Measurements from ENCODE around the gene RNF157. TPM values are rescaled to one million over a fixed set of nuclear protein-coding genes. Genes with fewer than 3 reads are reported as not detected.

Gene RNF157
- total and polyA plus RNA-seq, 3 experiments from 2014 or later, result 10.7 to 13.9 (median 13.9) TPM

- peak; percentile 37 to 80 (median 59) for DNase-seq
- peak overlapping the region; percentile 59 for H3K4me3 ChIP-seq (ENCODE audit: low read length)
- no peaks in the 10 kb centered on the region for H3K36me3 ChIP-seq (ENCODE audit: insufficient read depth, low read length)
- Mint-ChIP-seq H3K4me3 (peak overlapping the region; percentile 61 to 88 (median 76)), H3K9me3 (no peaks in the 10 kb centered on the region), H3K4me1 (peaks cover 61 to 75% (median 61%) of the 10 kb centered on the region in 3 donors), H3K36me3 (peaks cover 0 to 10% (median 3%) of the 10 kb centered on the region in 3 donors), H3K27ac (peak overlapping the region; percentile 93 to 98 (median 98)), H3K27me3 (peaks cover 0 to 7% of the 10 kb centered on the region in 2 donors)
- no peaks in the 10 kb centered on the region for H3K9me3 ChIP-seq (ENCODE audit: low read length)
- ChIA-PET POLR2A (interaction anchor here (0.6 to 2.6 kb wide), 11 partner anchors 13 to 134 kb away, joined by 3 to 10 read pairs (median 4); partner anchors contain the start of gene UBALD2), CTCF (interaction anchor here (0.6 to 7.7 kb wide), 12 partner anchors 9 to 134 kb away, joined by 3 to 65 read pairs (median 4); partner anchors contain the start of gene UBALD2)
- H3K27me3 ChIP-seq (ENCODE audit: insufficient read depth, low read length, poor library complexity, severe bottlenecking), result no peaks in the 10 kb centered on the region
- H3K4me1 ChIP-seq (ENCODE audit: insufficient read depth, low read length), result peaks cover 64% of the 10 kb centered on the region
- peak overlapping the region; percentile 77 for H3K27ac ChIP-seq (ENCODE audit: low read depth, low read length)
These were observed 94.9 kb downstream of the RNF157 start for GRCh38 chr17:76145231-76146052.

- CTCF ChIA-PET, result interaction anchor here (0.6 to 7.7 kb wide), 8 partner anchors 8 to 518 kb away, joined by 3 to 65 read pairs (median 4); no protein-coding TSS in a partner anchor
- Histone ChIP-seq H3K4me3 (ENCODE audit: low read length) (no peak overlapping the region), H3K27ac (ENCODE audit: low read depth, low read length) (no peak overlapping the region), H3K4me1 (ENCODE audit: insufficient read depth, low read length) (peaks cover 65% of the 10 kb centered on the region), H3K27me3 (ENCODE audit: insufficient read depth, low read length, poor library complexity, severe bottlenecking) (no peaks in the 10 kb centered on the region), H3K36me3 (ENCODE audit: insufficient read depth, low read length) (no peaks in the 10 kb centered on the region), H3K9me3 (ENCODE audit: low read length) (no peaks in the 10 kb centered on the region)
- Mint-ChIP-seq H3K27ac (peak overlapping the region; percentile 78 to 95 (median 87)), H3K4me3 (peak overlapping the region; percentile 44 to 90 (median 85)), H3K27me3 (peaks cover 0 to 7% of the 10 kb centered on the region in 2 donors), H3K9me3 (no peaks in the 10 kb centered on the region), H3K36me3 (peaks cover 0 to under 1% (median 0%) of the 10 kb centered on the region in 3 donors), H3K4me1 (peaks cover 60 to 78% (median 62%) of the 10 kb centered on the region in 3 donors)
- POLR2A ChIA-PET, result interaction anchor here (0.6 to 1.0 kb wide), 3 partner anchors 50 to 137 kb away, joined by 3 read pairs; no protein-coding TSS in a partner anchor
- DNase-seq, result peak in 1 of 5 donors; percentile 39
These were observed 97.7 kb downstream of the RNF157 start for GRCh38 chr17:76142585-76143041.

GRCh38 chr17:76142039-76142584, 98.2 kb downstream of the RNF157 start:
- Histone ChIP-seq H3K9me3 (ENCODE audit: low read length) (no peaks in the 10 kb centered on the region), H3K27me3 (ENCODE audit: insufficient read depth, low read length, poor library complexity, severe bottlenecking) (no peaks in the 10 kb centered on the region), H3K4me3 (ENCODE audit: low read length) (no peak overlapping the region), H3K4me1 (ENCODE audit: insufficient read depth, low read length) (peaks cover 65% of the 10 kb centered on the region), H3K36me3 (ENCODE audit: insufficient read depth, low read length) (no peaks in the 10 kb centered on the region), H3K27ac (ENCODE audit: low read depth, low read length) (no peak overlapping the region)
- peak overlapping the region; percentile 78 to 94 (median 85) for H3K27ac Mint-ChIP-seq
- H3K9me3 Mint-ChIP-seq, result no peaks in the 10 kb centered on the region
- peak in 1 of 5 donors; percentile 44 for DNase-seq
- peak overlapping the region; percentile 44 to 90 (median 85) for H3K4me3 Mint-ChIP-seq
- peaks cover 58 to 73% (median 60%) of the 10 kb centered on the region in 3 donors for H3K4me1 Mint-ChIP-seq
- ChIA-PET CTCF (interaction anchor here (0.6 to 7.7 kb wide), 8 partner anchors 8 to 519 kb away, joined by 3 to 65 read pairs (median 4); no protein-coding TSS in a partner anchor), POLR2A (interaction anchor here (0.6 to 1.0 kb wide), 4 partner anchors 50 to 137 kb away, joined by 3 read pairs; no protein-coding TSS in a partner anchor)
- H3K27me3 Mint-ChIP-seq, result peaks cover 0 to 7% of the 10 kb centered on the region in 2 donors
- no peaks in the 10 kb centered on the region for H3K36me3 Mint-ChIP-seq

- Mint-ChIP-seq H3K4me3 (peak within 1 kb of the TSS; percentile 81 to 90 (median 85)), H3K36me3 (no peaks in the 10 kb centered on the region), H3K9me3 (no peaks in the 10 kb centered on the region), H3K4me1 (peaks cover 51 to 68% (median 53%) of the 10 kb centered on the region in 3 donors), H3K27me3 (peaks cover 0 to 7% of the 10 kb centered on the region in 2 donors), H3K27ac (peak within 1 kb of the TSS; percentile 57 to 92 (median 84))
- peaks cover 60% of the 10 kb centered on the region for H3K4me1 ChIP-seq (ENCODE audit: insufficient read depth, low read length)
- peak within 1 kb of the TSS; percentile 66 for H3K4me3 ChIP-seq (ENCODE audit: low read length)
- no peaks in the 10 kb centered on the region for H3K36me3 ChIP-seq (ENCODE audit: insufficient read depth, low read length)
- ChIA-PET POLR2A (interaction anchor here (0.9 to 1.5 kb wide), 8 partner anchors 12 to 138 kb away, joined by 3 to 5 read pairs (median 4); partner anchors contain the start of gene UBALD2), CTCF (interaction anchor here (0.6 to 7.7 kb wide), 6 partner anchors 8 to 138 kb away, joined by 3 to 65 read pairs (median 4); no protein-coding TSS in a partner anchor)
- peak; percentile 83 to 95 (median 91) for DNase-seq
- H3K27ac ChIP-seq (ENCODE audit: low read depth, low read length), result no peak within 1 kb of the TSS
- no peaks in the 10 kb centered on the region for H3K27me3 ChIP-seq (ENCODE audit: insufficient read depth, low read length, poor library complexity, severe bottlenecking)
- H3K9me3 ChIP-seq (ENCODE audit: low read length), result no peaks in the 10 kb centered on the region
These were observed 98.9 kb downstream of the RNF157 start, which contains the start of gene FOXJ1 for GRCh38 chr17:76141212-76142038. Gene FOXJ1, minus strand, starts transcription at chr17:76141245. Its CDS starts 850 bp downstream, at chr17:76140395.

GRCh38 chr17:76140661-76141211, 99.6 kb downstream of the RNF157 start:
- POLR2A ChIA-PET, result interaction anchor here (0.8 to 1.5 kb wide), 9 partner anchors 12 to 138 kb away, joined by 3 to 5 read pairs (median 4); partner anchors contain the start of gene UBALD2
- Mint-ChIP-seq H3K27me3 (peaks cover 0 to 7% of the 10 kb centered on the region in 2 donors), H3K9me3 (no peaks in the 10 kb centered on the region)

GRCh38 chr17:76139801-76140660, 100.3 kb downstream of the RNF157 start:
- no peaks in the 10 kb centered on the region for H3K27me3 ChIP-seq (ENCODE audit: insufficient read depth, low read length, poor library complexity, severe bottlenecking)
- no peaks in the 10 kb centered on the region for H3K36me3 ChIP-seq (ENCODE audit: insufficient read depth, low read length)
- H3K9me3 ChIP-seq (ENCODE audit: low read length), result no peaks in the 10 kb centered on the region
- peaks cover 43 to 61% (median 45%) of the 10 kb centered on the region in 3 donors for H3K4me1 Mint-ChIP-seq
- H3K4me3 ChIP-seq (ENCODE audit: low read length), result peak overlapping the region; percentile 66
- H3K4me3 Mint-ChIP-seq, result peak overlapping the region; percentile 73 to 90 (median 85)
- POLR2A ChIA-PET, result interaction anchor here (0.7 to 1.5 kb wide), 6 partner anchors 18 to 129 kb away, joined by 3 to 5 read pairs (median 4); no protein-coding TSS in a partner anchor
- H3K27ac Mint-ChIP-seq, result peak overlapping the region in 4 of 8 donors; percentile 59 to 85 (median 74)
- peaks cover 54% of the 10 kb centered on the region for H3K4me1 ChIP-seq (ENCODE audit: insufficient read depth, low read length)
- peak in 4 of 5 donors; percentile 32 to 76 (median 58) for DNase-seq
- no peak overlapping the region for H3K27ac ChIP-seq (ENCODE audit: low read depth, low read length)
- CTCF ChIA-PET, result interaction anchor here (0.8 to 7.7 kb wide), 6 partner anchors 11 to 139 kb away, joined by 3 to 65 read pairs (median 4); no protein-coding TSS in a partner anchor
- H3K27me3 Mint-ChIP-seq, result peaks cover 0 to 10% of the 10 kb centered on the region in 2 donors
- H3K9me3 Mint-ChIP-seq, result no peaks in the 10 kb centered on the region
- H3K36me3 Mint-ChIP-seq, result no peaks in the 10 kb centered on the region

More at GRCh38 chr17:76140661-76141211, 99.6 kb downstream of the RNF157 start:
- CTCF ChIA-PET, result interaction anchor here (0.8 to 7.7 kb wide), 6 partner anchors 10 to 139 kb away, joined by 3 to 65 read pairs (median 4); no protein-coding TSS in a partner anchor
- H3K4me1 Mint-ChIP-seq, result peaks cover 44 to 62% (median 46%) of the 10 kb centered on the region in 3 donors
- DNase-seq, result no peak
- peaks cover 54% of the 10 kb centered on the region for H3K4me1 ChIP-seq (ENCODE audit: insufficient read depth, low read length)
- H3K9me3 ChIP-seq (ENCODE audit: low read length), result no peaks in the 10 kb centered on the region
- no peaks in the 10 kb centered on the region for H3K27me3 ChIP-seq (ENCODE audit: insufficient read depth, low read length, poor library complexity, severe bottlenecking)
- peak overlapping the region in 5 of 8 donors; percentile 33 to 88 (median 70) for H3K27ac Mint-ChIP-seq
- H3K36me3 Mint-ChIP-seq, result no peaks in the 10 kb centered on the region
- H3K36me3 ChIP-seq (ENCODE audit: insufficient read depth, low read length), result no peaks in the 10 kb centered on the region
- H3K27ac ChIP-seq (ENCODE audit: low read depth, low read length), result no peak overlapping the region
- peak overlapping the region; percentile 81 to 90 (median 85) for H3K4me3 Mint-ChIP-seq
- peak overlapping the region; percentile 66 for H3K4me3 ChIP-seq (ENCODE audit: low read length)

Data from CD8-positive, alpha-beta memory T cell (primary cell).